ENCODE data around the gene UACA. TPM values are rescaled to one million over a fixed set of nuclear protein-coding genes. Genes with fewer than 3 reads are reported as not detected.

Gene UACA
- total RNA-seq, 1 experiment from 2014 or later: 38.0 TPM

DNA sequence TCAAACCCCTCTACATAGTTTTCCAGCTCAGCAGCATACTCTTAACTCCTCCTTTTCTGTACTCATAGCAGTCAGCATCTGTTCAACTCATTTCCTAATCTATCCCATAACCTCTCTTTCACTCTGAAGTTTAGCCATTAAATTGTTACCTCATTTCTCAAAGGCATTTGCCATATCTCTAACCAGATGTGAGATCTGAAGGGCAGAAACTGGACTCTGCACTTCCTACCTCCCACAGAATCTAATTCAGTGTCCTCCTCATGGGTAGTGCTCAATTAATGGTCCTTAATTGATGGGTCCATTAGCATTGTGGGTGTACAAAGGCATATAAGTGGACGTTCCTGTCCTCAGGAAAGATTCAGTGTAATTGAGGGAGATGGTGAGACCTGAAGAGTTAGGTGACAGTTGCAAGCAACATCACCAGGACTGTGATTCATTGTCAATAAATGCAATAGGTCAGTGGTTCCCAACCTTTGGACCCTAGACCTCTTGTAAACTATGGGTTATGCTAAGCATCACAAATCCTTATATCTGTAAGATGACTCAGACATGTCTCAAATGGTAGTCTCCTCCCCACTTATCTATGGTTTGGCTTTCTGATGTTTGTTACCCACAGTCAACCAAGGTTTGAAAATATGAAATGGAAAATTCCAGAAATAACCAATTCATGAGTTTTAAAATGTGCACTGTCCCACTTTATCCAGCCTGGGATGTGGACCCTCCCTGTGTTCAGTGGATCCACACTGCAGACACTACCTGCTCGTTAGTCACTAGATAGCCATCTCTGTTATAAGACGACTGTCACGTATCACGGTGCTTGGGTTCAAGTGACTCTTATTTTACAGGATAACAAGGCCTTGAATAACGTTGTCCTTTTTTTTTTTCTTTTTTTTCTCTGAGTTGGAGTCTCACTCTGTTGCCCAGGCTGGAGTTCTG, 25.0 kb upstream of the UACA start:
- Mint-ChIP-seq H3K27ac (no peak overlapping the region), H3K9me3 (no peaks in the 10 kb centered on the region), H3K27me3 (ENCODE audit: low read depth) (peaks cover 4% of the 10 kb centered on the region; the same call in 1 of the 2 replicates), H3K4me3 (no peak overlapping the region), H3K4me1 (peaks cover 3 to 19% of the 10 kb centered on the region in 2 experiments; a peak in 2 of 4 replicates), H3K36me3 (ENCODE audit: insufficient read depth in 1 of 3, low read depth in 3 of 3) (no peaks in the 10 kb centered on the region)
- no peak overlapping the region for H3K14ac ChIP-seq (ENCODE audit: insufficient read depth, low read length)
- no peak overlapping the region for H3K27ac ChIP-seq (ENCODE audit: insufficient read length, low read depth, low read length)
- no peak overlapping the region for H2BK120ac ChIP-seq (ENCODE audit: low read depth, low read length, poor library complexity, severe bottlenecking)
- no peak overlapping the region for H2BK20ac ChIP-seq (ENCODE audit: low read depth, low read length, poor library complexity, severe bottlenecking)
- no peak for DNase-seq
- no peak overlapping the region for H2AFZ ChIP-seq (ENCODE audit: low read length)
- H3K56ac ChIP-seq (ENCODE audit: insufficient read length, low read depth, low read length): no peak overlapping the region
- no peak overlapping the region for H3T11ph ChIP-seq (ENCODE audit: low read length)
- H2BK12ac ChIP-seq (ENCODE audit: insufficient read length, low read depth, low read length): no peak overlapping the region
- H3K79me2 ChIP-seq (ENCODE audit: insufficient read depth, low read length): no peaks in the 10 kb centered on the region
- no peaks in the 10 kb centered on the region for H3K23me2 ChIP-seq (ENCODE audit: insufficient read length, low read depth, low read length, poor library complexity, severe bottlenecking)
- TF ChIP-seq, protein P1, sequence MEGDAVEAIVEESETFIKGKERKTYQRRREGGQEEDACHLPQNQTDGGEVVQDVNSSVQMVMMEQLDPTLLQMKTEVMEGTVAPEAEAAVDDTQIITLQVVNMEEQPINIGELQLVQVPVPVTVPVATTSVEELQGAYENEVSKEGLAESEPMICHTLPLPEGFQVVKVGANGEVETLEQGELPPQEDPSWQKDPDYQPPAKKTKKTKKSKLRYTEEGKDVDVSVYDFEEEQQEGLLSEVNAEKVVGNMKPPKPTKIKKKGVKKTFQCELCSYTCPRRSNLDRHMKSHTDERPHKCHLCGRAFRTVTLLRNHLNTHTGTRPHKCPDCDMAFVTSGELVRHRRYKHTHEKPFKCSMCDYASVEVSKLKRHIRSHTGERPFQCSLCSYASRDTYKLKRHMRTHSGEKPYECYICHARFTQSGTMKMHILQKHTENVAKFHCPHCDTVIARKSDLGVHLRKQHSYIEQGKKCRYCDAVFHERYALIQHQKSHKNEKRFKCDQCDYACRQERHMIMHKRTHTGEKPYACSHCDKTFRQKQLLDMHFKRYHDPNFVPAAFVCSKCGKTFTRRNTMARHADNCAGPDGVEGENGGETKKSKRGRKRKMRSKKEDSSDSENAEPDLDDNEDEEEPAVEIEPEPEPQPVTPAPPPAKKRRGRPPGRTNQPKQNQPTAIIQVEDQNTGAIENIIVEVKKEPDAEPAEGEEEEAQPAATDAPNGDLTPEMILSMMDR (conservative IDR thresholded peaks at IDR 0.05): no peak
- no peak overlapping the region for H3K4ac ChIP-seq (ENCODE audit: low read depth, low read length)
- H4K20me1 ChIP-seq (ENCODE audit: control insufficient read depth, insufficient read depth, insufficient read length): no peaks in the 10 kb centered on the region
- no peaks in the 10 kb centered on the region for H3K9me3 ChIP-seq (ENCODE audit: control insufficient read depth, low read depth, low read length)
- WGBS (ENCODE audit: extremely low coverage, insufficient read length, low lambda C conversion rate): no CpG with 5 or more reads among the region's 6 CpGs
- H3K27me3 ChIP-seq (ENCODE audit: insufficient read depth, low read length): no peaks in the 10 kb centered on the region
- no peak overlapping the region for H3K9ac ChIP-seq (ENCODE audit: extremely low read depth, insufficient read length, low read length)
- H2BK5ac ChIP-seq (ENCODE audit: insufficient read length, low read length): no peak overlapping the region
- no peak overlapping the region for H3K18ac ChIP-seq (ENCODE audit: insufficient read length, low read depth, low read length)
- peaks cover 2% of the 10 kb centered on the region; the same call in 1 of the 2 replicates for H3K4me1 ChIP-seq (ENCODE audit: insufficient read depth, low read length)
- peak overlapping the region; percentile 17 for H4K5ac ChIP-seq (ENCODE audit: insufficient read length, low read depth, low read length)
- no peak overlapping the region for H4K91ac ChIP-seq (ENCODE audit: insufficient read length, low read depth, low read length)
- no peaks in the 10 kb centered on the region for H3K79me1 ChIP-seq (ENCODE audit: insufficient read depth, low read depth, low read length, poor library complexity, severe bottlenecking)
- no peak overlapping the region for H4K8ac ChIP-seq (replicated peaks; ENCODE audit: insufficient read length, low read depth, low read length)
- H3K4me2 ChIP-seq (ENCODE audit: insufficient read depth, insufficient read length, low read length): no peak overlapping the region
- H3K23ac ChIP-seq (ENCODE audit: insufficient read length, low read depth, low read length): no peak overlapping the region
- H2BK15ac ChIP-seq (ENCODE audit: low read depth, low read length): no peak overlapping the region
- H2AK5ac ChIP-seq (ENCODE audit: insufficient read length, low read length): no peak overlapping the region

Data from H9 (cell line).